IPS-20b (cell line): ENCODE data around the gene DNASE2B.

ENCODE experiments used
- H3K27ac ChIP-seq: one replicate; pipeline ENCODE4 v1.5.1; 2013; ENCODE audit warnings: low read length
- H3K27me3 ChIP-seq: 2 replicates; pipeline ENCODE4 v1.6.1; 2013; ENCODE audit warnings: mild to moderate bottlenecking, low read length, inconsistent platforms; ENCODE audit not compliant: insufficient read depth
- H3K36me3 ChIP-seq: 2 replicates; pipeline ENCODE4 v1.6.1; 2013; ENCODE audit warnings: low read depth, mild to moderate bottlenecking, inconsistent platforms, low read length, moderate library complexity; ENCODE audit not compliant: insufficient read depth
- H3K4me1 ChIP-seq: 2 replicates; pipeline ENCODE4 v1.6.1; 2013; ENCODE audit warnings: mild to moderate bottlenecking, control low read depth, inconsistent platforms, low read length, moderate library complexity; ENCODE audit not compliant: insufficient read depth
- H3K4me3 ChIP-seq: 2 replicates; pipeline ENCODE4 v1.5.1; 2013; ENCODE audit warnings: mild to moderate bottlenecking, low read length, inconsistent platforms
- H3K9ac ChIP-seq: 2 replicates; pipeline ENCODE4 v1.6.1; 2013; ENCODE audit warnings: low read depth, mild to moderate bottlenecking, inconsistent platforms, low read length, moderate library complexity
- H3K9me3 ChIP-seq: 2 replicates; pipeline ENCODE4 v1.6.1; 2013; ENCODE audit warnings: mild to moderate bottlenecking, low read depth, low read length, inconsistent platforms; ENCODE audit not compliant: insufficient read depth

Gene DNASE2B

GRCh38 chr1:84398175-84399155 is at the start of gene DNASE2B:
Gene DNASE2B, plus strand, starts transcription at chr1:84398484. Its CDS starts 81 bp downstream, at chr1:84398565.
- Histone ChIP-seq H3K27ac (no peak within 1 kb of the TSS), H3K4me1 (no peaks in the 10 kb centered on the region), H3K27me3 (no peaks in the 10 kb centered on the region), H3K9me3 (no peaks in the 10 kb centered on the region), H3K4me3 (no peak within 1 kb of the TSS), H3K36me3 (no peaks in the 10 kb centered on the region), H3K9ac (no peak within 1 kb of the TSS)

- Histone ChIP-seq H3K9ac (no peak overlapping the region), H3K27ac (no peak overlapping the region), H3K4me1 (no peaks in the 10 kb centered on the region), H3K4me3 (no peak overlapping the region), H3K9me3 (no peaks in the 10 kb centered on the region), H3K27me3 (no peaks in the 10 kb centered on the region), H3K36me3 (no peaks in the 10 kb centered on the region)
These were observed 49.5 kb upstream of the DNASE2B start for GRCh38 chr1:84348759-84349158.

- Histone ChIP-seq H3K4me3 (no peak overlapping the region), H3K9ac (no peak overlapping the region), H3K4me1 (no peaks in the 10 kb centered on the region), H3K9me3 (no peaks in the 10 kb centered on the region), H3K36me3 (no peaks in the 10 kb centered on the region), H3K27me3 (no peaks in the 10 kb centered on the region), H3K27ac (no peak overlapping the region)
These were observed 48.2 kb upstream of the DNASE2B start for GRCh38 chr1:84350104-84350503.

GRCh38 chr1:84350550-84350949 is 47.7 kb upstream of the DNASE2B start:
- no peak overlapping the region for H3K9ac ChIP-seq
- no peaks in the 10 kb centered on the region for H3K4me1 ChIP-seq
- no peak overlapping the region for H3K4me3 ChIP-seq
- no peaks in the 10 kb centered on the region for H3K36me3 ChIP-seq
- no peaks in the 10 kb centered on the region for H3K9me3 ChIP-seq
- H3K27ac ChIP-seq, result no peak overlapping the region
- no peaks in the 10 kb centered on the region for H3K27me3 ChIP-seq

- no peak overlapping the region for H3K9ac ChIP-seq
- H3K4me3 ChIP-seq, result no peak overlapping the region
- H3K27me3 ChIP-seq, result no peaks in the 10 kb centered on the region
- H3K9me3 ChIP-seq, result no peaks in the 10 kb centered on the region
- H3K36me3 ChIP-seq, result no peaks in the 10 kb centered on the region
- no peak overlapping the region for H3K27ac ChIP-seq
- H3K4me1 ChIP-seq, result no peaks in the 10 kb centered on the region
These were observed 45.8 kb upstream of the DNASE2B start for GRCh38 chr1:84352298-84353106.

GRCh38 chr1:84353695-84354094 is 44.6 kb upstream of the DNASE2B start:
- H3K27ac ChIP-seq, result no peak overlapping the region
- no peaks in the 10 kb centered on the region for H3K9me3 ChIP-seq

GRCh38 chr1:84355556-84355955 is 42.7 kb upstream of the DNASE2B start:
- Histone ChIP-seq H3K27me3 (no peaks in the 10 kb centered on the region), H3K9ac (no peak overlapping the region), H3K27ac (no peak overlapping the region), H3K9me3 (no peaks in the 10 kb centered on the region), H3K36me3 (no peaks in the 10 kb centered on the region), H3K4me3 (no peak overlapping the region), H3K4me1 (no peaks in the 10 kb centered on the region)

More at GRCh38 chr1:84353695-84354094, 44.6 kb upstream of the DNASE2B start:
- no peak overlapping the region for H3K4me3 ChIP-seq
- no peaks in the 10 kb centered on the region for H3K27me3 ChIP-seq
- H3K36me3 ChIP-seq, result no peaks in the 10 kb centered on the region
- no peaks in the 10 kb centered on the region for H3K4me1 ChIP-seq
- no peak overlapping the region for H3K9ac ChIP-seq

GRCh38 chr1:84356881-84357280 is 41.4 kb upstream of the DNASE2B start:
- Histone ChIP-seq H3K27ac (no peak overlapping the region), H3K9ac (no peak overlapping the region), H3K4me1 (no peaks in the 10 kb centered on the region), H3K27me3 (no peaks in the 10 kb centered on the region), H3K36me3 (no peaks in the 10 kb centered on the region), H3K4me3 (no peak overlapping the region), H3K9me3 (no peaks in the 10 kb centered on the region)

GRCh38 chr1:84358695-84359094 is 39.6 kb upstream of the DNASE2B start:
- Histone ChIP-seq H3K36me3 (no peaks in the 10 kb centered on the region), H3K4me3 (no peak overlapping the region), H3K27me3 (no peaks in the 10 kb centered on the region), H3K4me1 (no peaks in the 10 kb centered on the region), H3K27ac (no peak overlapping the region), H3K9me3 (no peaks in the 10 kb centered on the region), H3K9ac (no peak overlapping the region)

GRCh38 chr1:84360316-84360715 is 38.0 kb upstream of the DNASE2B start:
- Histone ChIP-seq H3K9me3 (no peaks in the 10 kb centered on the region), H3K27me3 (no peaks in the 10 kb centered on the region), H3K27ac (no peak overlapping the region), H3K4me3 (no peak overlapping the region), H3K36me3 (no peaks in the 10 kb centered on the region), H3K9ac (no peak overlapping the region), H3K4me1 (no peaks in the 10 kb centered on the region)

- H3K4me1 ChIP-seq, result no peaks in the 10 kb centered on the region
- H3K9ac ChIP-seq, result no peak overlapping the region
- no peaks in the 10 kb centered on the region for H3K9me3 ChIP-seq
- H3K36me3 ChIP-seq, result no peaks in the 10 kb centered on the region
- no peak overlapping the region for H3K27ac ChIP-seq
- no peaks in the 10 kb centered on the region for H3K27me3 ChIP-seq
- no peak overlapping the region for H3K4me3 ChIP-seq
These were observed 36.5 kb upstream of the DNASE2B start for GRCh38 chr1:84361796-84362195.
